HG03565 (cell line): ENCODE data around the gene TRIM67.
"Not testable (repeated sequence)": the region's sequence is repeated elsewhere in the genome, so short reads cannot be mapped to it uniquely, and the experiment has no call there.

Experiments
- ATAC-seq: cut with Tn5 transposase; IDR thresholded peaks from one replicate; pipeline ENCODE4 v1.9.1; 2021; ENCODE audit warnings: mild to moderate bottlenecking, moderate library complexity; ENCODE audit not compliant: unreplicated experiment

The TRIM67 gene

GRCh38 chr1:231201979-231202633 lies 40.2 kb downstream of the TRIM67 start:
- no peak for ATAC-seq

DNA sequence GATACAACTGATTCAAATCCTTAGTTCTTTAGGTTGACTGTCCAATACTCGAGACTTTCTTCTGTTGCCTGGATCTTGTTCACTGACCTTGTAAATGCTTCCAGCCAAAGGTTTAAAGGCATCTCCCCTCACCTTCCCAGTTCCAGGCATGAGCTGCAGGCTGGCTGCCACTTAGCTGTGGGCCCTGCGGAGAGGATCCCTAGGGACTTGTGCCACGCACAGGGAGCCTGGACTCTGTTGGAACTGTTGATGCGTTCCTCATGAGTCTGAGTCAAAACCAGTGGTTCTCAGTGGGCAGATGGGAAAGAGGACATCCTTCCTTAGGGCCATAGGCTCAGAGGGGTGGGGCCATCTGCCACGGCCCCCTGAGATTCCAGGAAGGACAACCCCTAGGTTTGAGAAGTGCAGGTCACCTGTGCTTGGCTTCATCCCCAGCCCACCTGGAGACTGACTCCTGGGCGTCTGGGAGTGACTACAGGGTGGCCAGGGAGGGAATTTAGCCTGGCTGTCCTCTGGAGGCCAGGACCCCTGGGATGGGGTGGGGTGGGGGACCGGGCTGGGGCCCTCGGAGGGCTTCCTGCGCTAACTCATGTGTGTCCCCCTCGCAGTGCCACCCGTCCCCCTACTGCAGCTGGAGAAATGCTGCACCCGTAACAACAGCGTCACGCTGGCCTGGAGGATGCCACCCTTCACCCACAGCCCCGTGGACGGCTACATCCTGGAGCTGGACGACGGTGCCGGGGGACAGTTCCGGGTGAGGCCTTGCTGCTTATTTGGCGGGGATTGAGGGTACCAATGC lies 41.6 kb downstream of the TRIM67 start:
- ATAC-seq = no peak

DNA sequence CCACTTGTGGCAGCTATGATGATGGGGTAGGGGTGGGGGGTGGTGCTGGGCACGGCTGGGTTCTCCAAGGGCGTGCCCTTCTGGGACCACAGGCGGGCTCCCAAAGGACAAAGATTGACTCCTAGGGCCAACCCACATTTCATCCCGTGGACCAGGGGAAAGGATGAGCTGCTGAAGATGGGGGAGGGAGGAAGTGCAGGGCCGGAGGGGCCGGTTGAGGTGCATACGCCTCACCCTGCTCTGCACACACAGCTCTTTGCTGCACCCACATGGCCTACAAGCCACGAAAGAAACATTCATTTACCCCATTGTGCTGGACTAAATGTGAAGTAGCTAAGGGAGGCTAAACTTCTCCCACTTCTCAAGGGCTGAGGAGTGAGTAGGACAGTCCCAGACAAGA lies 45.0 kb downstream of the TRIM67 start:
- ATAC-seq = no peak

DNA sequence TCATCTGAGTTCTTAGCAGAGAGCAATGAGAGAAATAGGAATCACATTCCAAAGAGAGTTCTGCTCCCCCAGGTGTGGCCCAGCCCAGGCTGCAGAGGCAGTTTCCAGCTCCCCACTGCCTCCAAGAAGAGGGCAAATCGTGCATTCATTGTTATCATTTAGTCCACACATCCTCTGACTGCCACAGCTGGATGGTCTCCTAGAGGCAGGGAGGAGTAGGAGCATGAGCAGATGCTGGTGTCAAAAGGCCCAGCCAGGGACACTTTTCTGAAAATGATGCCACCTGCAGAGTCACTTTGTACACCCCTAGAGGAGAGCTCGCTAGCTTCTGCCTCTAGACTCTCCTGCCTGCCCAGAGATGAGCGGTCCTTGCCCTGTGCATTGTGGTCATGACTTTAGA lies 45.6 kb downstream of the TRIM67 start:
- no peak for ATAC-seq

GRCh38 chr1:231208980-231209379 lies 47.1 kb downstream of the TRIM67 start:
- no peak for ATAC-seq

GRCh38 chr1:231209531-231209930 lies 47.7 kb downstream of the TRIM67 start:
- ATAC-seq = no peak

DNA sequence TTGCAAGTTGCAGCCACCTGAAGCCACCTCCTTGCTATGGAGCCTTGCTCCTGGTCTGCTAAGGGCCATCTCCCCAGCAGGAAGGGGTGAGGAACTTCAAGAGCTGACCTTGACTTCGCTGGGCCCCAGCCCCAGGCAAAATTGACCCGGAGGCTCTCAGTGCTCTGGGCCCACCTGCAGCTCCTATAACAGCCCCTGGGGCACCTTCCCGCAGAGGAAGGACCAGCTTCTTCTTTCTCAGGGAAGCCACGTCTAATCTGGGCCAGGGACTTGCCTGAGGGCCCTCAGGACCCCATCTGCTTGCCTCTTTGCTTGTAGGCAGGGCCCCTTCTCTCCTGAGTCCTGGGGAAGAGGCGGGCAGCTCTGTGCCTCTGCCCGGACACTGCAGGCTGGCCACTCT lies 48.3 kb downstream of the TRIM67 start:
- ATAC-seq = no peak

- ATAC-seq = peak; percentile 88
These were observed 49.4 kb downstream of the TRIM67 start for GRCh38 chr1:231211005-231211857.

DNA sequence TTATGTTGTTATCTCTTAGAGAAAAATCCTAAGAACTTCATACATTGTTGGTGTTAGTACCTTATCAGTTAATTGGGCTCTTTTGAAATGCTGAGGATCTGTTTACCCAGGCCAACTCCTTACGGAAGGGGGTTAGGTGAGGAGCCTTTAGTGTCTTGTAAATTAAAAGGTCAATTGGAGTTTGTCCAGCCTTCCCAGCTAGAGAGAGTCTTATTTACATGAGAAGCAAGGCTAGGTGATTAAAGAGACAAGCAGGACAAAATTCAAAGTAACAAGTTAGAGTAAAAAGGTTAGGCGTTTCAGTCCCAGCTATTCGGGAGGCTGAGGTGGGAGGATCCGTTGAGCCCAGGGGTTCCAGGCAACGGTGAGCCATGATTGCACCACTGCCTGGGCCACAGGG lies 50.4 kb downstream of the TRIM67 start:
- ATAC-seq = not testable (repeated sequence)

- no peak for ATAC-seq
These were observed 52.1 kb downstream of the TRIM67 start for GRCh38 chr1:231213831-231214573.

DNA sequence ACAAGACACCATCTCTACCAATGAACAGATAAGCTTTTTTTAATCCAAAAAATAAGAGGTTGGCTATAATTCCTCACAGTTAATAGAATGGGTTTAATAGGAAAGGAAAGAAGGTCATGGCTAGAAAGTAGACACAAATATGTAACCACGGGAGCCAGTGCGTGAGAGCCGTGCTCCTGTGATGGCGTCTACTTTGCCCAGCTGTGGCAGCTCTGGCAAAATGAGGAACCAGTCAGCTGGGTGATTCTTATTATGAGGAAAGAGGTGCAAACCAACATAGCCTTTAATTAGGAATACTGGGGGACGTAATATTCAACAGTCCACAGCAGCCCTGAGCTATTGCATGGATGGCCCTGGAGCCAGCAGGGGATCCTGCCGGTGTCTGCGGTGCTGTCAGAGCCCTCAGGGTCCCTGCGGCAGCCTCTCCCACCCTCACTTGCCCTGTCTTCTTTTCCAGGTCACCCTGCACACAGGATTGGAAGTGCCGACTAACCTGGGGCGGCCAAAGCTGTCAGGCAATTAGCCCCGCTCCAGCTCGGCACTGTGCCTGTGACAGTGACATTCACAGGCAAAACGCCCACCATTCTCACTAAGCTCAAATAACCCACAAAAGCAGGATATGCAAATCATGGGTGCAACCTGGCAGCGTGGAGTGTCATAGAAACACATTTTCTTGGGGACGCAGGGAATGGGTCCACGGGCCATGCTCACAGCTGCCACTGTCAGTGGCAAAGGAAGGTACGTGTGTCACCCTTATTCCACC lies 53.2 kb downstream of the TRIM67 start:
- no peak for ATAC-seq

GRCh38 chr1:231215681-231216385 lies 54.0 kb downstream of the TRIM67 start:
- no peak for ATAC-seq

GRCh38 chr1:231216498-231216897 lies 54.6 kb downstream of the TRIM67 start:
- no peak for ATAC-seq

- no peak for ATAC-seq
These were observed 55.2 kb downstream of the TRIM67 start for GRCh38 chr1:231217056-231217455.

GRCh38 chr1:231218078-231218477 lies 56.2 kb downstream of the TRIM67 start:
- no peak for ATAC-seq

GRCh38 chr1:231219422-231220401 lies 57.9 kb downstream of the TRIM67 start:
- no peak for ATAC-seq

GRCh38 chr1:231220801-231221200 lies 58.9 kb downstream of the TRIM67 start:
- ATAC-seq = no peak

- no peak for ATAC-seq
These were observed 64.3 kb downstream of the TRIM67 start for GRCh38 chr1:231226156-231226555.
